HuH-7 (cell line): ENCODE data around the gene PHLPP1.

Experiments used
- DNase-seq: peaks from one replicate; pipeline ENCODE4 v3.0.0; 2011; ENCODE audit warnings: low spot score

PHLPP1 gene

GRCh38 chr18:62744076-62744968 lies 29.0 kb downstream of the PHLPP1 start:
- DNase-seq, result no peak

- no peak for DNase-seq
These were observed 29.9 kb downstream of the PHLPP1 start for GRCh38 chr18:62745089-62745751.

- DNase-seq, result no peak
These were observed 34.0 kb downstream of the PHLPP1 start for GRCh38 chr18:62749389-62749788.

GRCh38 chr18:62751341-62751821 lies 36.0 kb downstream of the PHLPP1 start:
- DNase-seq, result no peak

GRCh38 chr18:62751977-62752376 lies 36.6 kb downstream of the PHLPP1 start:
- DNase-seq, result no peak

- no peak for DNase-seq
These were observed 38.7 kb downstream of the PHLPP1 start for GRCh38 chr18:62754026-62754425.

GRCh38 chr18:62755454-62755853 lies 40.1 kb downstream of the PHLPP1 start:
- no peak for DNase-seq

- no peak for DNase-seq
These were observed 40.6 kb downstream of the PHLPP1 start for GRCh38 chr18:62755946-62756345.

- no peak for DNase-seq
These were observed 42.2 kb downstream of the PHLPP1 start for GRCh38 chr18:62757399-62758010.

- DNase-seq, result no peak
These were observed 43.2 kb downstream of the PHLPP1 start for GRCh38 chr18:62758591-62758990.

- no peak for DNase-seq
These were observed 44.5 kb downstream of the PHLPP1 start for GRCh38 chr18:62759704-62760402.

- DNase-seq, result no peak
These were observed 45.0 kb downstream of the PHLPP1 start for GRCh38 chr18:62760403-62760734.

- no peak for DNase-seq
These were observed 47.8 kb downstream of the PHLPP1 start for GRCh38 chr18:62763101-62763521.

- no peak for DNase-seq
These were observed 50.9 kb downstream of the PHLPP1 start for GRCh38 chr18:62766266-62766665.

GRCh38 chr18:62767321-62767720 lies 52.0 kb downstream of the PHLPP1 start:
- no peak for DNase-seq

GRCh38 chr18:62767836-62768557 lies 52.7 kb downstream of the PHLPP1 start:
- no peak for DNase-seq

- no peak for DNase-seq
These were observed 53.2 kb downstream of the PHLPP1 start for GRCh38 chr18:62768558-62768943.

- DNase-seq, result no peak
These were observed 53.9 kb downstream of the PHLPP1 start for GRCh38 chr18:62769216-62769615.

GRCh38 chr18:62771494-62772270 lies 56.3 kb downstream of the PHLPP1 start:
- DNase-seq, result no peak

- no peak for DNase-seq
These were observed 57.7 kb downstream of the PHLPP1 start for GRCh38 chr18:62772860-62773584.
